Sigmoid colon (tissue), 4 donors: ENCODE measurements around the gene PHC2.

Experiments
- CTCF ChIP-seq, 4 experiments: fragments of 450-650 bp in 3 of 4; fragments of 200-600 bp in 1 of 4; IDR thresholded peaks; one replicate each; pipeline ENCODE4 v1.5.1; 2016 to 2019; ENCODE audit warnings: antibody characterized with exemption in 4 of 4, mild to moderate bottlenecking in 3 of 4, moderate library complexity in 2 of 4
- EP300 ChIP-seq, 4 donors: sonication (generic); formaldehyde crosslinking; IDR thresholded peaks; one replicate each; pipeline ENCODE4 v1.6.1; 2017; ENCODE audit warnings: antibody characterized with exemption in 4 of 4
- POLR2A ChIP-seq, 2 donors: fragments of 450-650 bp; IDR thresholded peaks; one replicate each; pipeline ENCODE4 v1.6.1; 2016; ENCODE audit warnings: antibody characterized with exemption in 2 of 2, mild to moderate bottlenecking in 2 of 2, moderate library complexity in 2 of 2
- POLR2AphosphoS5 ChIP-seq, 4 donors: sonication (generic); formaldehyde crosslinking; IDR thresholded peaks; one replicate each; pipeline ENCODE4 v1.6.1; 2017; ENCODE audit warnings: antibody characterized with exemption in 4 of 4

DNA sequence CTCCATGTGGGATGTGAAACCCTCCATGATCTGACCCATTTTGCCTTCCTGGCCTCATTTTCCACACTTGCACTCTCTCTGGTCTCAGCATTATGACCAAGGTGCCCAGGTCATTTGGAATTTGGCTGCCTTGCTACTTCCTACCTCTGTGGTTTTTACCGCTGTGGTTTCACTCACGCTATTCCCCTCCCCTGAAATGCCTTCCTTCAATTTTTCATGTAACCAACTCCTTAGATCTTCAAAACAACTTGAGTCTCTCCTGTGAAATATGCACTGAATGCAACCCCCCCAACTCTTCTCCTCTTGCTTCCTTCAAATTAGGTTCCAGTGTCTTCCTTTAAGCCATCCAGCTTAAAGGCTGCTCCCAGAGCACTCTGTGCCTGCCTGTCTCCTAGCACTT is 50.1 kb downstream of the PHC2 start:
- TF ChIP-seq CTCF (IDR thresholded peaks at IDR 0.05) (no peak), POLR2A (IDR thresholded peaks at IDR 0.05) (no peak), POLR2AphosphoS5 (IDR thresholded peaks at IDR 0.05) (no peak), EP300 (IDR thresholded peaks at IDR 0.05) (no peak)
